GM20000 (cell line): Measurements from ENCODE around the gene YPEL5.

Experiments used
- DNase-seq: peaks from one replicate; pipeline ENCODE4 v3.0.0; 2012; ENCODE audit warnings: low spot score
- TF ChIP-seq, protein P1 (sequence below): IDR thresholded peaks from 2 replicates; pipeline ENCODE4 v1.5.1; 2012; ENCODE audit warnings: mild to moderate bottlenecking, control low read depth; ENCODE audit errors: extremely low read depth, missing control alignments

YPEL5 gene

DNA sequence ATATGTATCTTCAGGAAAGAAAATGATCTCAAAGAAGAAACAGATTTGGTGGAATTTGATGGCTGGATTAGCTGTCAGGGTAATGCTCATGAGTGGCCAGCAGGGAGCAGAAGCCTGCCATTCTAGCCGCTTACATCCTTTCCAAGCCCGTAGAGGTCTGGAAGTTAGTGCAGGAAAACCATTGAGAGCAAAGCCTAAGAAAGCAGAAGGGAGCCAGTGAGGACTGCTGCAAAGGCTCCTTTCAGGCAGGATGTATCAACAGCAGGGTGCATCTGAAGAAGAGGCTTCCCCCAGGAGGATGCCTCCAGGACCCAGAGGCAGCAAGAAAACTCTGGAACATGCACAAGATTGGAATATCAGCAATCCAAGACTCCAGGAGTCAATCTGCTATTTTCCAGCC is 61.6 kb downstream of the YPEL5 start:
- TF ChIP-seq, protein P1, sequence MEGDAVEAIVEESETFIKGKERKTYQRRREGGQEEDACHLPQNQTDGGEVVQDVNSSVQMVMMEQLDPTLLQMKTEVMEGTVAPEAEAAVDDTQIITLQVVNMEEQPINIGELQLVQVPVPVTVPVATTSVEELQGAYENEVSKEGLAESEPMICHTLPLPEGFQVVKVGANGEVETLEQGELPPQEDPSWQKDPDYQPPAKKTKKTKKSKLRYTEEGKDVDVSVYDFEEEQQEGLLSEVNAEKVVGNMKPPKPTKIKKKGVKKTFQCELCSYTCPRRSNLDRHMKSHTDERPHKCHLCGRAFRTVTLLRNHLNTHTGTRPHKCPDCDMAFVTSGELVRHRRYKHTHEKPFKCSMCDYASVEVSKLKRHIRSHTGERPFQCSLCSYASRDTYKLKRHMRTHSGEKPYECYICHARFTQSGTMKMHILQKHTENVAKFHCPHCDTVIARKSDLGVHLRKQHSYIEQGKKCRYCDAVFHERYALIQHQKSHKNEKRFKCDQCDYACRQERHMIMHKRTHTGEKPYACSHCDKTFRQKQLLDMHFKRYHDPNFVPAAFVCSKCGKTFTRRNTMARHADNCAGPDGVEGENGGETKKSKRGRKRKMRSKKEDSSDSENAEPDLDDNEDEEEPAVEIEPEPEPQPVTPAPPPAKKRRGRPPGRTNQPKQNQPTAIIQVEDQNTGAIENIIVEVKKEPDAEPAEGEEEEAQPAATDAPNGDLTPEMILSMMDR = peak; percentile 69
- DNase-seq = peak; percentile 57

DNA sequence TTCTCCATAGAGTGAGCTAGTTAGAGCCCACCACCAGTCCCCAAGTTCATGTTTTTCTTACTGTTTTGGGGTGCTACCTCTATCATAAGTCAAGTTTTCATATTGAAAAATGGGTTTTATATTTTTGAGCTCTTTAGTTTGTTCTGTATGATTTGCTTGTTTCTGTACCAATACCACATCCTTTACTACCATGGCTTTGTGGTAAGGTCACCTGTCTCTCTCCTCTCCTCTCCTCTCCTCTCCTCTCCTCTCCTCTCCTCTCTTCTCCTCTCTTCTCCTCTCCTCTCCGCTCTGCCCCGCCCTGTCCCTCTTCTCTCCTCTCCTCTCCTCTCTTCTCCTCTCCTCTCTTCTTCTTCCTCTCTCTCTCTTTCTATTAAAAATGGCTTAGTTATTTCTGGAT is 62.4 kb downstream of the YPEL5 start:
- DNase-seq = no peak
- TF ChIP-seq, protein P1 = no peak
